Muscle of arm (tissue), 12 donors: ENCODE data around the gene MANSC1. TPM values are rescaled to one million over a fixed set of nuclear protein-coding genes. Genes with fewer than 3 reads are reported as not detected.
"Not testable (repeated sequence)": the region's sequence is repeated elsewhere in the genome, so short reads cannot be mapped to it uniquely, and the experiment has no call there.

Source experiments
- DNase-seq: peaks from one replicate; pipeline ENCODE4 v3.0.0-alpha.2; 2013
- polyA plus RNA-seq, 12 donors: library from polyadenylated mRNA; unstranded; fragments of 120-200 nt; gene quantifications; one replicate each; pipeline ENCODE4 v1.2.1, GENCODE V29; 2013; ENCODE audit not compliant: insufficient read length in 12 of 12

Gene MANSC1
- polyA plus RNA-seq, 12 donors, result 10.3 to 20.3 (median 12.4) TPM; not detected in 1

DNA sequence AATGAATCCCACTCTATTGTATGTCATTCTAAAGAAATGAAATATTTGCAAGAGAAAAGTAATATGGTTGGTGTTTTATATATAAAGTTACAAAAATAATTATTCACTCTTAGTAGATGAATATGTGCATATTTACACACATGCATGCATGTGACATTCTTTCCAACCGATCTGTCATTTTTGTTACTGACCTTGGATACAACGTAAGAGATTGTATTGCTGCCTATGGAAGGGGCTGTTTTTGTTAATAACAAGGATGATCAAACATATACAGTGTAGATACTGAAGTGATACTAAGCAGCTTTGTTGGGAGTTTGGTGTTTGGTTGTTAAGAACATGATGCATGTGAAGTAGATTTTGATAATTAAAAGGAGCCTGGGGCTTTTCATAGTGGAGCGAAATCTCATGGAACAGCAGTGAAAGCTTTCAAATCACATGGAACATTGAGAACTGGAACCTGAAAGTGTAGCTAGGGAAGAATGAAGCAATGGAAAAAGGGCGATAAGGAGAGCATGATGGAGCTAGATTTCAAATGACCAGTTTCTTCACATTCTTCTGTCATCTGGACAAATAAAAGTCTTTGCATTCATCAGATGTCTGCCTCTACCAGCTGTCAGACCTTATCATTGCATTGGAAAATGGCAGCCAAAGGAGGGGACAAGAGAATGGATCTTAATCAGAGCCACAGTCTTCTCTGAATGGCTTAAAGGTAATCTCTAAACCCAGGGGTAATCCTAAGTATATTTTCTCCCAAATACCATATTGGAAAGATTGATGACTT, 16.8 kb upstream of the MANSC1 start:
- DNase-seq, result no peak

DNA sequence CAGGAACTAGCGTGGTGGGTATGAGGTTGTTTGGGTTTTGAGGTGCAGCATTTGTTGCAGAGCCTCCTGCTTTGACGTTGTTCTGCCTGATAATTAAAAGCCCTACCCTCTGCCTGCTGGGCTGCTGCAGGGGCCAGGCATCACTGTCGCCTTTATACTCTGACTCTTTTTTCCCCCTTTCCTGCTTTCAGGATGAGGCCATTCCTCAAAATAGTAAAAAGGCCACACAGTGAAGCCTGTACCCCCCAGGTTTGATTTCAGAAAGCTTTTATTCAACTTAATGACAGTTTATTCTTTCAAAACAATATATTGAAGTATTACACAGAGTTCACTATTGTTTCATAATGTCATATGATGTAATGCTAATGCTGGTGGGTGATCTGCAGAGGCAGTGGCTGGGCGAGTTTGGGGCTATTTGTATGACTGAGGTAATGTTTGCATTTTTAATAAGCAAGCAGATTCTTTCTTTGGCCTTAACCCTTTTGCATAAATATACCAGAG, 15.9 kb upstream of the MANSC1 start:
- no peak for DNase-seq

DNA sequence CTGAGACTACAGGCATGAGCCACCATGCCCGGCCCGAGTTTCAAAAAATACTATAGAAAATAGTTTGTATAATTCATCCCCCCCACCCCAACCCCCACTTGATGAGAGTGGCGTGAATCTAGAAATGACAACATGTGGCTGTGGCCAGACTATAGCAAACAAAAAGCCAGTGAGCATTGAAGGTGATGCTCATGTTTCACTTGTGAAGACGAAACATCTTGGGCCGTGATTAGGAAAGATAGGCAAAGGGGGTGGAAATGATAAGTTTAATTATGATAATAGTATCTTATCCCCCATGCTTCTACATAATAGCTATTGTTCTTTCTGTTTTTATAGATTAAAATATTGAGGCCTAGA, 15.4 kb upstream of the MANSC1 start:
- no peak for DNase-seq

DNA sequence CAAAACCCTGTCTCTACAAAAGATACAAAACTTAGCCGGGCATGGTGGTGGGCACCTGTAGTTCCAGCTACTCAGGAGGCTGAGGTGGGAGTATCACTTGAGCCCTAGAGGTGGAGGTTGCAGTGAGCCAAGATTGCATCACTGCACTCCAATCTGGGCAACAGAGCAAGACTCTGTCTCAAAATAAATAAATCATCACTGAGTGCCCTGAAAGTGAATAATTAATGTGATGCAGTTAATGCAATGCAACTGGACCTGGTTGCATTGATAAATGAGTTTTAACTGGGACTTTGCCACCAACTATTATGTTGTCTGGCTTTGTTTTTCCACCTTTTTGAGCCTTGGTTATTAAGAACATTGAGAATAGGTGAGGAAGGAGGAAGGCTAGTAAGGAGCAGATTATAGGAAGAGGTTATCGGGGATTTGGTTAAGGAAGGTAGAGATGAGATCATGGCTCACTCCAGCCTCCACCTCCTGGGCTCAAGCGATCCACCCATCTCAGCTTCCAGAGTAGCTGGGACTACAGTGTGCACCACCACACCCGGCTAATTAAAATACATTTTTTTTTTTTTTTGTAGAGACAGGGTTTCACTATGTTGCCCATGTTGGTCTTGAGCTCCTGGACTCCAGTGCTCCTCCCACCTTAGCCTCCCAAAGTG, 14.9 kb upstream of the MANSC1 start:
- no peak for DNase-seq

DNA sequence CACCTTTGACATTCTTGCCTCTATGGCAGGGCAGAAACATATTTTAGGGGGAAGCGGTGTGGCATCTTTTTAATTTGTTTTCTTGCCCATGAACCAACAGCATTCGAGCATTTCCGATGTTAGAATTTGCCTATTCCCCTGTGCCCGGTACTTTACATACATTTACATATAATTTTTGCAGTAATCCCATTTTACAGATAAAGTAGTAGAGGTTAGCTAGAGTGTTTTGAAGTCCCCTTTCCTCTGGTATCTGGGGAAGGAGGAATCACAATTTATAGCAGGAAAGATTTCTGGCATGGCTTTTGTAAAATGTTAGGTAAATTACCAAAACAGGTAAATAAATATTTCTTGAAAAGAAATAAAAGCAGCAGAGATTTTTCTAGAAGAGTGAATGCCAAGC, 8.5 kb upstream of the MANSC1 start:
- no peak for DNase-seq

DNA sequence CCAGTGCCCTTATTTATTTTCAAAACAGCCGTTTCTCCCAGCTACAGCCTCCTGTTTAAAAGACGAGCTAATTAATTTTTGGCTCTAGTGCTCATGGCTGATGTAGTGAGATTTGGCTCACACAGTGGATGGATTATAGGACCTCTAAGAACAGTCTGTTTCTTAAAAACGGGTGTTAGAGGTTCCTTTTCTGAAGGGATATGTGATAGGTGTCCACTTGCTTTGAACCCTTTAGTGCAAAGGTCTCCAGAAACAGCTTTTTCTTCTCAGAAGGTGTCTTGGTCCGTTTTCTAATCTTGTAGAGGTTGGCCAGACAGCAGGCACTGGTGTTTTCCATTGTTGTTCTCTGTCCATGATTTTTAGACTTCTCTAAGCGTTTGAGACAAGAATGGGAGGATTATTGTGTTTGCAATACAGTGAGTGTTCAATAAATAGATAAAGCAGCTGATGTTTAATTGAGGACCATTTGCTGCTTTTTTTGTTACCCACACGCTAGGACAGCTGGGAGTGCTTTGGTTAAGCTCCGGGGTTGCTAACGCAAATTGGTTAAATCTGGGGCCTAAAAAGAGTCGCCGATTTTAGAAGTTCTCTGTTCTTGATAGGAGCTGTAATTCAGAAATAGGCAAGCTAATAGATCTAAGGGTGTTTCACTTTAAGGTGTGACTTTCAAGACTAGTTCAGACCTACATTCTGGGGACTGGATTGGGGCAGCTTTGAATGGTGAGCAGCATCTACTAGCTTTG, 7.8 kb upstream of the MANSC1 start:
- peak; percentile 59 for DNase-seq

- DNase-seq, result peak; percentile 94
These were observed 7.1 kb upstream of the MANSC1 start, which contains the start of gene BORCS5 for GRCh38 chr12:12356896-12357718. Gene BORCS5 (plus strand): TSS chr12:12357078. CDS start chr12:12357452, 374 bp downstream.

GRCh38 chr12:12356467-12356895, 6.4 kb upstream of the MANSC1 start:
- no peak for DNase-seq

GRCh38 chr12:12353807-12354206, 3.8 kb upstream of the MANSC1 start:
- DNase-seq, result no peak

DNA sequence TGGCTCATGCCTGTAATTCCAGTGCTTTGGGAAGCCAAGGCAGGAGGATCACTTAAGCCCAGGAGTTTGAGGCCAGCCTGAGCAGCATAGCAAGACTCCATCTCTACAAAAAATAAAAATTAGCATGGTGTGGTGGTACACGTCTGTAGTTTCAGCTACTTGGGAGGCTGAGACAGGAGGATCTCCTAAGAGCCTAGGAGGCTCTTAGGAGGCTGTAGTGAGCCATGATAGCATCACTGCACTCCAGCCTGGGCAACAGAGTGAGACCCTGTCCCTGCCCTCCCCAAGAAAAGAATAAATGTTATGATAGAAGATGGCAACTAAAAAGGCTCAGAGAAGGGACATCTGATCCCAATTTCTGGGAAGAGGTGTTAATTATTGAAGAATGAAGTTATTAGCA, 3.2 kb upstream of the MANSC1 start:
- no peak for DNase-seq

DNA sequence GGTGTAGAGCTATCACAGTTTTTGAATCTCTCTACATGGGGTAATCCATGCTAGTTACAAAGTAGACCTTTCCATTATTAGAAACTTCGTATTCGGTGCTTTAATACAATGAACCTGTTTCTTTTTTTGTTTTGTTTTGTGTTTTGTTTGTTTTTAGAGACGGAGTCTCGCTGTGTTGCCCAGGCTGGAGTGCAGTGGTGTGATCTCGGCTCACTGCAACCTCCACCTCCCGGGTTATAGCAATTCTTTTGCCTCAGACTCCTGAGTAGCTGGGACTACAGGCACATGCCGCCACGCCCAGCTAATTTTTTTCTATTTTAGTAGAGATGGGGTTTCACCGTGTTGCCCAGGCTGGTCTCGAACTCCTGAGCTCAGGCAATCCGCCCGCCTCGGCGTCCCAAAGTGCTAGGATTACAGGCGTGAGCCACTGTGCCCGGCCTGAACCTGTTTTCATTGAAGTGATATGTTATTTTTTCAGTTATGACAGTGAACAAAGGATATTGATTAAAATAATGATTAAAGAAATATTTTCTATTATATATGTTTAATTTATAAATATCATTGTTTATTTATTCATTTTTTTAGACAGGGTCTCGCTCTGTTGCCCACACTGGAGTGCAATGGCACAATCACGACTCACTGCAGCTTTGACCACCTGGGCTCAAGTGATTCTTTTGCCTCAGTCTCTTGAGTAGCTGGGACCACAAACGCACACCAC, 1.6 kb upstream of the MANSC1 start:
- DNase-seq, result not testable (repeated sequence)

DNA sequence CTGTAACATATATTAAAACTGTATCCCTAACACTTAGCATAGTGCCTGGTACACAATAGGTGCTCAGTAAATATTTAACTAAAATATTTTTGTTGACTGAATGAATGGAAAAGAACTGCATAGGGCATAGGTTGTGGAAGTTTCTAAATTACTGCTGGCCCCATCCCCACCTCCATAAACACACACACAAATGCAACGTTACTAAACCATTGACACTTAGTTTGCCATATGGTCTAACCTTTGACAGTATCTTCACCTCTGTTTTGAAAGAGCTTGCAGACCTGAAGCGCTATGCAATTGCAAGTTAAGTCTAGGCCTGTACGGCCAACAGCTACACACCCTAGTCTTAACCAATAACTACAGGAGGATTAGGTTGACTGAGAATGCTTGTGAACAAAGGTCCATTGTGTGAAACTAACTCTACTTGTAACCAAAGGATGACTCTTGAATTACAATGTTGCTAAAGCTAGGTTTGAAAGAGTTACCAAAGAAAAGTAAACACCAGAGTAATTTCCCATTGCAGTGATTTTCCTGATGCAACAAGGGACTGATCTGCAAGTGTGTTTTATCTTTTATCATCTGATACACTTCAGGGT, 924 bp upstream of the MANSC1 start:
- DNase-seq, result no peak

GRCh38 chr12:12338527-12339168, 11.4 kb downstream of the MANSC1 start:
- no peak for DNase-seq

DNA sequence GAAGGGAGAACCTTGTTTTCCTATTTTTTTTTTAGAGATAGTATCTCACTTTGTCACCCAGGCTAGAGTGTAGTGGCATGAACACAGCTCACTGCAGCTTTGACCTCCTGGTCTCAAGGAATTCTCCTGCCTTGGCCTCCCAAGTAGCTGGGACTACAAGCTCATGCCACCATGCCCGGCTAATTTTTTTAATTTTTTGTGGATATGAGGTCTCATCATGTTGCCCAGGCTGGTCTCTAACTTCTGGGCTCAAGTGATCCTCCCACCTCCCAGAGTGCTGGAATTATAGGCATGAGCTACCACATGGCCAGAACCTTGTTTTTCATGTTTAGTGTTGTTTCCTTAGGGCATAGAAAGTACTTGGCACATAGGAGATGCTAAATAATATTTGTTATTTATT, 13.5 kb downstream of the MANSC1 start:
- no peak for DNase-seq

DNA sequence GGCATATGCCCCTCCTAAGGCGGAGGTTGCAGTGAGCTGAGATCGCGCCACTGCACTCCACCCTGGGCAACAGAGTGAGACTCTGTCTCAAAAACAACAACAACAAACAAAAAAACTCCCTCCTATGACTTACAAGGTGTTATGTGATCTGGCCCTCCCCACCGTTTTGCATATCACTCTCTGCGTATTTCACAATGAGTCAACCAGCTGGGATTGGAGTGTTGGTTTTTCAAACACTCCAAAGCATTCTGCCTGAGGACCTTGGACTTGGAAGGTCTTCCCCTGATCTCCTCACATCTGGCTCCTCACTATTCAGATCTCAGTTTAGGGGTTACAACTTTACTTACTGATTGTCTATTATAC, 14.0 kb downstream of the MANSC1 start:
- no peak for DNase-seq

GRCh38 chr12:12334367-12335040, 15.5 kb downstream of the MANSC1 start:
- no peak for DNase-seq

- no peak for DNase-seq
These were observed 16.4 kb downstream of the MANSC1 start for GRCh38 chr12:12333407-12334366.

DNA sequence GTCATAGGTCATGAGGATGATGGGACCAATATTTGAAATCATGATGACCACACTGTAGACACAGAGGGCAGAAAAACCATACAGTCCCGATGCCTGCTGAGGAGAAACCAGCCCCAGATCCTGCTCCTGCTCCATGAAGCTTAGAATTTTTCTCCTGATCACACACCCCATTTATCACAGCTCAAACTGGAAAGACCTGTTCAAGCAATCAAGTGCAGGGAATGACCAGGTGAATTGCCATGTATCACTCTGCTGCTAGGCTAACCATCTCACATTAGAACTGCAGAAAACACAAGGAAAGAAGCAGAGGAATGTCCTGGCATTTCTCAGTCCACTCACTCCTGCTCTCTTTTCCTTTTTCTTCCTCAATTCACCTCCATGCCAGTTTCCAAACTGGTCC, 18.1 kb downstream of the MANSC1 start:
- DNase-seq, result no peak
